IMR-90 (cell line): ENCODE measurements around the gene DBNL. TPM values are rescaled to one million over a fixed set of nuclear protein-coding genes. Genes with fewer than 3 reads are reported as not detected.

Experiments used
- ATAC-seq: fragments of 200-7000 bp; cut with Tn5 transposase; 2 replicates; pipeline ENCODE4 v1.9.1; 2020; ENCODE audit warnings: low read depth, mild to moderate bottlenecking, moderate library complexity
- BruUV-seq: library from RNA; stranded (reverse); fragments of 400-500 nt; replicated peaks from 2 replicates; lab custom pipeline; 2021; lab: Mats Ljungman, UMichigan
- CTCF ChIA-PET: fragments of 300-600 bp; formaldehyde crosslinking; extraction: SDS; loops from one replicate; lab custom pipeline; 2021; ENCODE audit warnings: antibody characterized with exemption; lab: Yijun Ruan, JAX
- POLR2A ChIA-PET: fragments of 300-600 bp; sonication (Branson Sonifier 250); formaldehyde crosslinking; loops from one replicate; lab custom pipeline; 2022; ENCODE audit warnings: antibody characterized with exemption; ENCODE audit not compliant: unreplicated experiment; lab: Charles Lee
- DNase-seq: peaks from one replicate; pipeline ENCODE4 v3.0.0; 2013
- H2AFZ ChIP-seq: replicated peaks from 2 replicates; pipeline ENCODE3; 2013; ENCODE audit warnings: low read length, mild to moderate bottlenecking; ENCODE audit not compliant: poor library complexity
- H2AK5ac ChIP-seq: 2 replicates; pipeline ENCODE4 v1.6.1; 2013; ENCODE audit warnings: low read depth, low read length, inconsistent platforms
- H2AK9ac ChIP-seq: replicated peaks from 2 replicates; pipeline ENCODE3; 2013; ENCODE audit warnings: mild to moderate bottlenecking, low read depth, low read length, moderate library complexity; ENCODE audit not compliant: poor library complexity
- H2BK120ac ChIP-seq: 2 replicates; pipeline ENCODE4 v1.6.1; 2013; ENCODE audit warnings: low read depth, low read length, inconsistent platforms
- H2BK15ac ChIP-seq: 3 replicates; pipeline ENCODE4 v1.6.1; 2013; ENCODE audit warnings: low read depth, low read length, inconsistent platforms
- H2BK20ac ChIP-seq: 2 replicates; pipeline ENCODE4 v1.6.1; 2013; ENCODE audit warnings: low read depth, mild to moderate bottlenecking, inconsistent platforms, low read length, moderate library complexity
- H2BK5ac ChIP-seq: 2 replicates; pipeline ENCODE4 v1.6.1; 2013; ENCODE audit warnings: mild to moderate bottlenecking, low read depth, low read length, inconsistent platforms; ENCODE audit not compliant: poor library complexity, severe bottlenecking
- H3K14ac ChIP-seq: replicated peaks from 2 replicates; pipeline ENCODE4 v1.6.1; 2013; ENCODE audit warnings: low read depth, low read length, inconsistent platforms
- H3K18ac ChIP-seq: 2 replicates; pipeline ENCODE4 v1.6.1; 2013; ENCODE audit warnings: low read depth, low read length, control low read depth
- H3K23ac ChIP-seq: 2 replicates; pipeline ENCODE4 v1.6.1; 2013; ENCODE audit warnings: low read depth, low read length, inconsistent platforms
- H3K27ac ChIP-seq: 2 replicates; pipeline ENCODE4 v1.5.1; 2013; ENCODE audit warnings: mild to moderate bottlenecking, control low read depth, low read length; ENCODE audit not compliant: insufficient read depth
- H3K27me3 ChIP-seq: 2 replicates; pipeline ENCODE4 v1.6.1; 2013; ENCODE audit warnings: low read length; ENCODE audit not compliant: control insufficient read depth, insufficient read depth
- H3K36me3 ChIP-seq: 2 replicates; pipeline ENCODE4 v1.6.1; 2013; ENCODE audit warnings: low read length, mixed read lengths; ENCODE audit not compliant: control insufficient read depth, insufficient read depth
- H3K4ac ChIP-seq: 2 replicates; pipeline ENCODE4 v1.6.1; 2013; ENCODE audit warnings: low read depth, low read length, inconsistent platforms
- H3K4me1 ChIP-seq: 2 replicates; pipeline ENCODE4 v1.6.1; 2013; ENCODE audit warnings: low read length, mixed read lengths; ENCODE audit not compliant: control insufficient read depth, insufficient read depth
- H3K4me2 ChIP-seq: 2 replicates; pipeline ENCODE4 v1.6.1; 2013; ENCODE audit warnings: low read depth, mild to moderate bottlenecking, control low read depth, low read length, moderate library complexity
- H3K4me3 ChIP-seq: 2 replicates; pipeline ENCODE4 v1.5.1; 2013; ENCODE audit warnings: low read depth, mild to moderate bottlenecking, control low read depth, low read length, moderate library complexity; ENCODE audit not compliant: insufficient read depth
- H3K56ac ChIP-seq: 2 replicates; pipeline ENCODE4 v1.6.1; 2013; ENCODE audit warnings: low read length, inconsistent platforms; ENCODE audit not compliant: insufficient read depth; ENCODE audit errors: extremely low read depth
- H3K79me1 ChIP-seq, 2 experiments: 2 replicates each; pipeline ENCODE4 v1.6.1; 2013; ENCODE audit warnings: low read length in 2 of 2, inconsistent platforms in 1 of 2, low read depth in 1 of 2
- H3K9ac ChIP-seq: 2 replicates; pipeline ENCODE4 v1.6.1; 2013; ENCODE audit warnings: low read depth, low read length, control low read depth
- H3K9me1 ChIP-seq: 2 replicates; pipeline ENCODE4 v1.6.1; 2013; ENCODE audit warnings: low read length, inconsistent platforms; ENCODE audit not compliant: insufficient read depth
- H3K9me3 ChIP-seq: 2 replicates; pipeline ENCODE4 v1.6.1; 2013; ENCODE audit warnings: low read length; ENCODE audit not compliant: control insufficient read depth, insufficient read depth
- H4K20me1 ChIP-seq: 2 replicates; pipeline ENCODE4 v1.6.1; 2013; ENCODE audit warnings: low read length, inconsistent platforms; ENCODE audit not compliant: insufficient read depth
- H4K5ac ChIP-seq: 2 replicates; pipeline ENCODE4 v1.6.1; 2013; ENCODE audit warnings: mild to moderate bottlenecking, low read depth, low read length, control low read depth
- H4K8ac ChIP-seq, 2 experiments: 2 replicates each; pipeline ENCODE4 v1.6.1; 2013; ENCODE audit warnings: low read depth in 2 of 2, low read length in 2 of 2, control low read depth in 1 of 2, inconsistent platforms in 1 of 2
- H4K91ac ChIP-seq: 2 replicates; pipeline ENCODE4 v1.6.1; 2013; ENCODE audit warnings: low read depth, low read length, inconsistent platforms; ENCODE audit not compliant: insufficient read depth
- BHLHE40 ChIP-seq: fragments of 150-350 bp; IDR thresholded peaks from 2 replicates; pipeline ENCODE4 v1.6.1; 2016; ENCODE audit warnings: mild to moderate bottlenecking, low read depth, low read length
- CEBPB ChIP-seq: IDR thresholded peaks from 2 replicates; pipeline ENCODE4 v1.6.1; 2012; ENCODE audit warnings: low read depth, low read length, improper control_type of control experiment
- CHD1 ChIP-seq: IDR thresholded peaks from 2 replicates; pipeline ENCODE4 v1.6.1; 2012; ENCODE audit warnings: low read depth, low read length, improper control_type of control experiment
- FOS ChIP-seq: fragments of 150-350 bp; IDR thresholded peaks from 2 replicates; pipeline ENCODE4 v1.6.1; 2016; ENCODE audit warnings: low read depth, low read length
- MAFK ChIP-seq: IDR thresholded peaks from 2 replicates; pipeline ENCODE4 v1.6.1; 2012; ENCODE audit warnings: low read depth, low read length, improper control_type of control experiment
- MAZ ChIP-seq: IDR thresholded peaks from 2 replicates; pipeline ENCODE4 v1.6.1; 2012; ENCODE audit warnings: low read depth, mild to moderate bottlenecking, low read length, improper control_type of control experiment, moderate library complexity, borderline replicate concordance
- MXI1 ChIP-seq: IDR thresholded peaks from 2 replicates; pipeline ENCODE4 v1.6.1; 2012; ENCODE audit warnings: low read depth, mild to moderate bottlenecking, low read length, moderate library complexity, borderline replicate concordance
- NFE2L2 ChIP-seq: fragments of 150-350 bp; IDR thresholded peaks from 2 replicates; pipeline ENCODE4 v1.6.1; 2016; ENCODE audit warnings: low read depth, mild to moderate bottlenecking, low read length
- POLR2A ChIP-seq: IDR thresholded peaks from 2 replicates; pipeline ENCODE4 v1.6.1; 2012; ENCODE audit warnings: mild to moderate bottlenecking, low read depth, low read length
- RAD21 ChIP-seq: IDR thresholded peaks from 2 replicates; pipeline ENCODE4 v1.6.1; 2012; ENCODE audit warnings: low read length, improper control_type of control experiment
- RCOR1 ChIP-seq: IDR thresholded peaks from 2 replicates; pipeline ENCODE4 v1.6.1; 2012; ENCODE audit warnings: mild to moderate bottlenecking, low read length, improper control_type of control experiment; ENCODE audit not compliant: insufficient replicate concordance
- RFX5 ChIP-seq: IDR thresholded peaks from 2 replicates; pipeline ENCODE4 v1.8.0; 2012; ENCODE audit warnings: low read depth, mild to moderate bottlenecking, low read length, moderate library complexity
- SMC3 ChIP-seq: fragments of 150-350 bp; IDR thresholded peaks from 2 replicates; pipeline ENCODE4 v1.6.1; 2016; ENCODE audit warnings: low read depth, mild to moderate bottlenecking, antibody characterized with exemption, low read length, moderate library complexity
- WGBS, 2 experiments: methylation state at CpG; one replicate each; pipeline versions ENCODE4 v1.1.5 to v1.1.7; 2013; ENCODE audit warnings: missing lambda C conversion rate in 2 of 2; ENCODE audit not compliant: insufficient read length in 1 of 2; ENCODE audit errors: extremely low coverage in 2 of 2; 5-methylcytosine and 5-hydroxymethylcytosine counted together
- dilution Hi-C: fragments of 300-500 bp; cut with HindIII; formaldehyde crosslinking; loops from one replicate; pipeline ENCODE4 v1.14.3; 2018; ENCODE audit warnings: low sequenced_read_pairs; ENCODE audit not compliant: unreplicated experiment
- in situ Hi-C: fragments of 300-500 bp; cut with MboI; formaldehyde crosslinking; loops from 3 replicates; pipeline ENCODE4 v1.14.3; 2019; ENCODE audit warnings: low sequenced_read_pairs, inconsistent platforms, mixed read lengths
- intact Hi-C: fragments of 100-400 bp; cut with micrococcal nuclease; formaldehyde crosslinking; loops from 2 replicates; pipeline ENCODE4 v1.10.0; 2022
- polyA plus RNA-seq, 3 experiments: library from polyadenylated mRNA; depleted of rRNA; stranded (reverse); fragments of >200 nt; gene quantifications; 2 replicates each; pipeline ENCODE4 v1.2.3, GENCODE V29; 2012; ENCODE audit warnings: low replicate concordance in 1 of 3
- total RNA-seq: library from RNA; depleted of rRNA; stranded (reverse); fragments of >200 nt; gene quantifications from 2 replicates; pipeline ENCODE4 v1.2.3, GENCODE V29; 2012
- TF ChIP-seq, protein P1 (sequence below): fragments of 150-350 bp; IDR thresholded peaks from 2 replicates; pipeline ENCODE4 v1.6.1; 2017; ENCODE audit warnings: mild to moderate bottlenecking, antibody characterized with exemption, low read length, low read depth
- TF ChIP-seq, protein P2 (sequence below): conservative IDR thresholded peaks from 2 replicates; pipeline ENCODE4 v1.5.1; 2012; ENCODE audit warnings: mild to moderate bottlenecking, low read depth, low read length, improper control_type of control experiment
- TF ChIP-seq, protein P3 (sequence below): fragments of 150-350 bp; IDR thresholded peaks from 2 replicates; pipeline ENCODE4 v1.6.1; 2016; ENCODE audit warnings: low read depth, mild to moderate bottlenecking, low read length, moderate library complexity, borderline replicate concordance

Gene DBNL
- total and polyA plus RNA-seq, 2 of the 4 experiments (the other 2 are of a cell fraction): 157 to 179 TPM

DNA sequence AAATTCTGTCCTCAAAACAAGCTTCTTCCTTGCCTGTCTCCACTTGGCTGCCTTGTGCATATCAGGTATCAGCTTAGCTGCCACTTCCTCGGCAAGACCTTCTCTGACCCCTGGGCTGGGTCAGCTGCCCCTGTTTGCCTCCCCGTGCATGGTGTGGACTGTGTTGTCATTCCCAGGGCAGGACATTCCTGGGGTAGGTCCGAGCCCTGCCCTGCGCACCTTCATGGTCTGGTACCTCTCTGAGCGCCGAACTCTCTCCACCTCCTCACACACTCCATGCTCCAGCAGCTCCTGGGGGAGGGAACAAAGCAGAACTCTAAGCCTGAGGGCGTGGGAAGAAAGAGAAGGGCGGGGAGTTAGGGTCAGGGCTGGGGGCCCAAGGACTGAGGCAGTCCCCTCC, 34.0 kb downstream of the DBNL start:
- H2BK5ac ChIP-seq: no peak overlapping the region
- H3K27ac ChIP-seq: no peak overlapping the region
- dilution Hi-C loops (no loop called here), intact Hi-C loops (no loop called here), in situ Hi-C loops (no loop called here)
- no peak overlapping the region for H2AK5ac ChIP-seq
- 20% methylated on average over 1 of the region's 8 CpGs; no CpG with 5 or more reads in 1 of the 2 experiments for WGBS, 2 experiments
- no peak overlapping the region for H2BK20ac ChIP-seq
- H4K8ac ChIP-seq: no peak overlapping the region
- H3K79me1 ChIP-seq: peaks cover 7 to 33% of the 10 kb centered on the region in 2 experiments; a peak in 3 of 4 replicates
- no peak for TF ChIP-seq CHD1
- no peak for TF ChIP-seq MAZ
- no peak for TF ChIP-seq CEBPB
- TF ChIP-seq BHLHE40: no peak
- TF ChIP-seq RFX5: no peak
- TF ChIP-seq MAFK: no peak
- TF ChIP-seq MXI1: no peak
- TF ChIP-seq, protein P1, sequence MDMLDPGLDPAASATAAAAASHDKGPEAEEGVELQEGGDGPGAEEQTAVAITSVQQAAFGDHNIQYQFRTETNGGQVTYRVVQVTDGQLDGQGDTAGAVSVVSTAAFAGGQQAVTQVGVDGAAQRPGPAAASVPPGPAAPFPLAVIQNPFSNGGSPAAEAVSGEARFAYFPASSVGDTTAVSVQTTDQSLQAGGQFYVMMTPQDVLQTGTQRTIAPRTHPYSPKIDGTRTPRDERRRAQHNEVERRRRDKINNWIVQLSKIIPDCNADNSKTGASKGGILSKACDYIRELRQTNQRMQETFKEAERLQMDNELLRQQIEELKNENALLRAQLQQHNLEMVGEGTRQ: no peak
- no peak for TF ChIP-seq SMC3
- no peak for TF ChIP-seq FOS
- TF ChIP-seq NFE2L2: no peak
- TF ChIP-seq, protein P2, sequence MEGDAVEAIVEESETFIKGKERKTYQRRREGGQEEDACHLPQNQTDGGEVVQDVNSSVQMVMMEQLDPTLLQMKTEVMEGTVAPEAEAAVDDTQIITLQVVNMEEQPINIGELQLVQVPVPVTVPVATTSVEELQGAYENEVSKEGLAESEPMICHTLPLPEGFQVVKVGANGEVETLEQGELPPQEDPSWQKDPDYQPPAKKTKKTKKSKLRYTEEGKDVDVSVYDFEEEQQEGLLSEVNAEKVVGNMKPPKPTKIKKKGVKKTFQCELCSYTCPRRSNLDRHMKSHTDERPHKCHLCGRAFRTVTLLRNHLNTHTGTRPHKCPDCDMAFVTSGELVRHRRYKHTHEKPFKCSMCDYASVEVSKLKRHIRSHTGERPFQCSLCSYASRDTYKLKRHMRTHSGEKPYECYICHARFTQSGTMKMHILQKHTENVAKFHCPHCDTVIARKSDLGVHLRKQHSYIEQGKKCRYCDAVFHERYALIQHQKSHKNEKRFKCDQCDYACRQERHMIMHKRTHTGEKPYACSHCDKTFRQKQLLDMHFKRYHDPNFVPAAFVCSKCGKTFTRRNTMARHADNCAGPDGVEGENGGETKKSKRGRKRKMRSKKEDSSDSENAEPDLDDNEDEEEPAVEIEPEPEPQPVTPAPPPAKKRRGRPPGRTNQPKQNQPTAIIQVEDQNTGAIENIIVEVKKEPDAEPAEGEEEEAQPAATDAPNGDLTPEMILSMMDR: no peak
- no peak for TF ChIP-seq POLR2A
- TF ChIP-seq RCOR1: no peak
- TF ChIP-seq, protein P3, sequence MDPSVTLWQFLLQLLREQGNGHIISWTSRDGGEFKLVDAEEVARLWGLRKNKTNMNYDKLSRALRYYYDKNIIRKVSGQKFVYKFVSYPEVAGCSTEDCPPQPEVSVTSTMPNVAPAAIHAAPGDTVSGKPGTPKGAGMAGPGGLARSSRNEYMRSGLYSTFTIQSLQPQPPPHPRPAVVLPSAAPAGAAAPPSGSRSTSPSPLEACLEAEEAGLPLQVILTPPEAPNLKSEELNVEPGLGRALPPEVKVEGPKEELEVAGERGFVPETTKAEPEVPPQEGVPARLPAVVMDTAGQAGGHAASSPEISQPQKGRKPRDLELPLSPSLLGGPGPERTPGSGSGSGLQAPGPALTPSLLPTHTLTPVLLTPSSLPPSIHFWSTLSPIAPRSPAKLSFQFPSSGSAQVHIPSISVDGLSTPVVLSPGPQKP: no peak
- no peak for TF ChIP-seq RAD21
- no peak overlapping the region for H2BK15ac ChIP-seq
- no peak overlapping the region for H3K9ac ChIP-seq
- POLR2A ChIA-PET: no interaction called here
- H3K23ac ChIP-seq: no peak overlapping the region
- H3K18ac ChIP-seq: no peak overlapping the region
- no peak overlapping the region for H3K4me2 ChIP-seq
- ATAC-seq: no peak
- H3K14ac ChIP-seq: no peak overlapping the region
- H3K4ac ChIP-seq: no peak overlapping the region
- H4K5ac ChIP-seq: no peak overlapping the region
- no TSS peak for BruUV-seq
- H3K4me3 ChIP-seq: no peak overlapping the region
- H3K27me3 ChIP-seq: no peaks in the 10 kb centered on the region
- H3K36me3 ChIP-seq: peaks cover 52% of the 10 kb centered on the region
- H3K56ac ChIP-seq: no peak overlapping the region
- H2AFZ ChIP-seq: no peak overlapping the region
- no peaks in the 10 kb centered on the region for H3K9me3 ChIP-seq
- H4K20me1 ChIP-seq: no peaks in the 10 kb centered on the region; the same call in 1 of the 2 replicates
- H2BK120ac ChIP-seq: no peak overlapping the region
- DNase-seq: no peak
- H3K4me1 ChIP-seq: peaks cover 2% of the 10 kb centered on the region; the same call in 1 of the 2 replicates
- H4K91ac ChIP-seq: no peak overlapping the region
- peaks cover 9% of the 10 kb centered on the region for H3K9me1 ChIP-seq
- H2AK9ac ChIP-seq: no peak overlapping the region
- CTCF ChIA-PET: no interaction called here
